SK-N-SH (cell line): ENCODE measurements around the gene RANBP9.

Experiments used
- CTCF ChIP-seq: fragments of 200-600 bp; sonication (generic); IDR thresholded peaks from 2 replicates; pipeline ENCODE4 v1.6.1; 2017; ENCODE audit warnings: antibody characterized with exemption, mild to moderate bottlenecking, moderate library complexity
- YY1 ChIP-seq: IDR thresholded peaks from 2 replicates; pipeline ENCODE4 v1.4.0; 2012; ENCODE audit warnings: low read depth, mild to moderate bottlenecking
- TF ChIP-seq, protein P1 (sequence below): IDR thresholded peaks from 2 replicates; pipeline ENCODE4 v1.6.1; 2012; ENCODE audit warnings: mild to moderate bottlenecking, low read depth, low read length, moderate library complexity

DNA sequence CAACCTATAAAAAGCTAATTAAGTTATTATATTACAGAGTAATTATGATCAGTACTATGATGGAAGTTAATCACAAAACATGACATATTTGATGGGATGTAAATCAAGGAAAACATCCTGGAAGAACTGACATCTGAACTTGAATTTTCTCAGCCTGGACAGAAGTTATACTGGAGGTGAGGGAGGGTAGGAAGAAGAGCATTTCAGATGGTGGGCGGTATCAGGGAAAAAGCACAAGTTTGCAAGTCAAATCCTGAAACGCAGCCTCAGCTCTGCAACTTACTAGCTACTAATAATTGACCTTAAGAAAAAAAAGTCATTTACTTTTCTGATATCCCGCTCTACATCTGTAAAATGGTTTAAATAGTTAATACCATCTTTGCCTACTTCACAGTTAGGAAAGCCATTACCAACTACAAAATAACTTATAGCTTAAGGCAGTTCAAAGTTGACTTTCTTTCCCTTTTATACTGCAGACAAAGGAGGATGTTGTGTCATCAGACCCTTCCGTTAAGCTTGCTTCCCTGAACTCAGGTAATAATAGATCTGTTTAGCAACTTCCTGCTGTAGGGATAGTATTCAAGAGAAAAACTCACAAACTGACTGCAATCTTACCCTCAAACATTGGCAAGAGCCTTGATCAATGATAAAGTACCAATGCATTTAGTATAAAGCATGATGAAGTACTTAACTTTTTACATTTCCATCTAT, 75.5 kb downstream of the RANBP9 start:
- no peak for TF ChIP-seq CTCF
- TF ChIP-seq, protein P1, sequence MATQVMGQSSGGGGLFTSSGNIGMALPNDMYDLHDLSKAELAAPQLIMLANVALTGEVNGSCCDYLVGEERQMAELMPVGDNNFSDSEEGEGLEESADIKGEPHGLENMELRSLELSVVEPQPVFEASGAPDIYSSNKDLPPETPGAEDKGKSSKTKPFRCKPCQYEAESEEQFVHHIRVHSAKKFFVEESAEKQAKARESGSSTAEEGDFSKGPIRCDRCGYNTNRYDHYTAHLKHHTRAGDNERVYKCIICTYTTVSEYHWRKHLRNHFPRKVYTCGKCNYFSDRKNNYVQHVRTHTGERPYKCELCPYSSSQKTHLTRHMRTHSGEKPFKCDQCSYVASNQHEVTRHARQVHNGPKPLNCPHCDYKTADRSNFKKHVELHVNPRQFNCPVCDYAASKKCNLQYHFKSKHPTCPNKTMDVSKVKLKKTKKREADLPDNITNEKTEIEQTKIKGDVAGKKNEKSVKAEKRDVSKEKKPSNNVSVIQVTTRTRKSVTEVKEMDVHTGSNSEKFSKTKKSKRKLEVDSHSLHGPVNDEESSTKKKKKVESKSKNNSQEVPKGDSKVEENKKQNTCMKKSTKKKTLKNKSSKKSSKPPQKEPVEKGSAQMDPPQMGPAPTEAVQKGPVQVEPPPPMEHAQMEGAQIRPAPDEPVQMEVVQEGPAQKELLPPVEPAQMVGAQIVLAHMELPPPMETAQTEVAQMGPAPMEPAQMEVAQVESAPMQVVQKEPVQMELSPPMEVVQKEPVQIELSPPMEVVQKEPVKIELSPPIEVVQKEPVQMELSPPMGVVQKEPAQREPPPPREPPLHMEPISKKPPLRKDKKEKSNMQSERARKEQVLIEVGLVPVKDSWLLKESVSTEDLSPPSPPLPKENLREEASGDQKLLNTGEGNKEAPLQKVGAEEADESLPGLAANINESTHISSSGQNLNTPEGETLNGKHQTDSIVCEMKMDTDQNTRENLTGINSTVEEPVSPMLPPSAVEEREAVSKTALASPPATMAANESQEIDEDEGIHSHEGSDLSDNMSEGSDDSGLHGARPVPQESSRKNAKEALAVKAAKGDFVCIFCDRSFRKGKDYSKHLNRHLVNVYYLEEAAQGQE: no peak
- no peak for TF ChIP-seq YY1
